GM19324 (cell line): ENCODE data around the gene HCK.
"Not testable (repeated sequence)": the region's sequence is repeated elsewhere in the genome, so short reads cannot be mapped to it uniquely, and the experiment has no call there.

Experiments used
- ATAC-seq: cut with Tn5 transposase; IDR thresholded peaks from one replicate; pipeline ENCODE4 v1.9.1; 2021; ENCODE audit warnings: mild to moderate bottlenecking, moderate library complexity; ENCODE audit not compliant: unreplicated experiment, low FRiP score

The HCK gene

DNA sequence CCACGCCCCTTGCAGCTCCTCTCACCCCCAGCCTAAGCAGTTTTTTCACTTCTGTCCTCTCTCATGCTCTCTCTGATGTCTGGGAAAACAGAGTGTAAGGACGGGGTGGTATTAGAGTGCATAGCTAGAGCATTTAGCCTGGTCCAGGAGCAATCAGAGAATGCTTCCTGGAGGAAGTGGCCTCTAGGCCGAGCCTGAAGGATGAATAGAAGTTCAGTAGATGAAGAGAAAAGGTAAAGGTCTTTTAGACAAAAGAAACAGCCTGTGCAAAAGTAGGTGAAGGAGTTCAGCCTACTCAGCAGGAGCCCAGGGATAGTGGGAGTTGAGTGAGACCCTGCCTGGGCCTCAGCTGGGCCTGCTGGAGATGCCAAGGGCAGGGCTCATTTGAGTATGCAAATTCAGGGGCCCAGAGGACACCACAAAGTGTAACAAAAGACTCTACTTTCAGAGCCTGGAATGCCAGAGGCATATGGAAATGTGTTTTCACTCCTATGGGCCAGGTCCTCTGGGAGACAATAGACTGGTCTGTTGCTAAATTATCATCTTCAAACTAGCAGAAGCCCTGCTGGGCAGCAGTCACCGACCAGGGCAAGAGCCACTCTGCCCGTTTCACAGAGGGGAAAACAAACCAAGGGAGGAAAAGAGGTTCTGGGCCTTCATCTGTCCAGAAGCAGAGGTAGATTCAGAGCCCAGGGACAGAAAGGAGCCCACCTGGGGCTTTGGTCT is 37.8 kb downstream of the HCK start:
- no peak for ATAC-seq

DNA sequence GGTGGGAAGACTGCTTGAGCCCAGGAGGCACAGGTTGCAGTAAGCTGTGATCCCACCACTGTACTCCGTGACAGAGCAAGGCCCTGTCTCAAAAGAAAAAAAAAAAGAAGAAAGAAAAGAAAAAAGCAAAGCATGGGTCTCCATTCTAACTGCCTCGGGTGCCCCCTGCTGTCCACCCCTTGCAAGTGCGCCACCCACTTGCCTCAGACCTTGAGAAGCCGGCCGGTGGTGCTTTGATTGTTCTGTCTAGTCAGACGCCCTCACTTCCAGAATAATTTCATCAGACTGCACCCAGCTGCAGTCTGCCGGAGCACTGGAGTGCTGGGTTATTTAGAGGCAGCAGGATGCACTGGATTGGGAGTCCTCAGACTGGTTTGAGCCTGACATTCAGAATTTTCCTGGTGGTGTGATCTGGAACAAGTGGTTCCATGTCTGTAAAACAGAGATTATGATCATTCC is 39.9 kb downstream of the HCK start:
- ATAC-seq: no peak

DNA sequence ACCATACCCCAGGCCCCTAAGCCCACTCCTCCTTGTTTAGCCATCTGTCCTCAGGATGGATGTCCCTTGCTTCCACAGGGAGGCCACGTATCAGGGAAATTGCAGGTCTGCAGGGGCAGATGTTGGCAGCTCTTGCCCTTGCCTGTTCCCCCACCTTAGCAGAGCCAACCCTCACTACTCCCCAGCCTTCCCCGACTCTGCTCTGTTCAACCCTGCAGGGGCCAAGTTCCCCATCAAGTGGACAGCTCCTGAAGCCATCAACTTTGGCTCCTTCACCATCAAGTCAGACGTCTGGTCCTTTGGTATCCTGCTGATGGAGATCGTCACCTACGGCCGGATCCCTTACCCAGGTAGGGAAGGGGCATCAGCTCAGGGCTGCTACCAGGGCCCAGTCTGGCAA is 46.7 kb downstream of the HCK start:
- ATAC-seq: no peak

DNA sequence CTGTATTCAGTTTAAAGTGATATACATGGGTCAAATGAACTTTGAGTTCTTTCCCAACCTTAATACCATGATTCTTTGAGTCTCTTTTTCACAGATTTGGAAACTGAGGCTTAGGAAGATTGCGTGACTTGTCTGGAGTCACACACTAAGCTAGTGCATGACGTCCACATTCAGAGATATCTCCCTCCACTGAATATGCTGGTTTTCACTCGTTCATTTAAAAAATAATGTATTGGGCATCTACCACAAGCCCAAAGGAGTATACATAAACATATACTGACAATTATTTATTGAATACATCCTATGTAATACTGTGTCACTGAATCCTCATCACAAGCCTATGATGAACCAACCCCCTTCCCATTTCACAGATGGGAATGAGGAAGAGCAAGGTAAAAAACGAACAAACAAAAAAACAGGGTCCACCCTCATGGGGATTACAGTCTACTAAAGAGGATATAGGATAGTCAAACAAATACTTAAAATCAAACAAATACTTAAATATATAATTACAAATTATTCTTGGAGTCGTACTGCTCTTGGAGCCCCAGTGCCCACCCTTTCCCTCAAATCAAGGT is 56.9 kb downstream of the HCK start:
- no peak for ATAC-seq

DNA sequence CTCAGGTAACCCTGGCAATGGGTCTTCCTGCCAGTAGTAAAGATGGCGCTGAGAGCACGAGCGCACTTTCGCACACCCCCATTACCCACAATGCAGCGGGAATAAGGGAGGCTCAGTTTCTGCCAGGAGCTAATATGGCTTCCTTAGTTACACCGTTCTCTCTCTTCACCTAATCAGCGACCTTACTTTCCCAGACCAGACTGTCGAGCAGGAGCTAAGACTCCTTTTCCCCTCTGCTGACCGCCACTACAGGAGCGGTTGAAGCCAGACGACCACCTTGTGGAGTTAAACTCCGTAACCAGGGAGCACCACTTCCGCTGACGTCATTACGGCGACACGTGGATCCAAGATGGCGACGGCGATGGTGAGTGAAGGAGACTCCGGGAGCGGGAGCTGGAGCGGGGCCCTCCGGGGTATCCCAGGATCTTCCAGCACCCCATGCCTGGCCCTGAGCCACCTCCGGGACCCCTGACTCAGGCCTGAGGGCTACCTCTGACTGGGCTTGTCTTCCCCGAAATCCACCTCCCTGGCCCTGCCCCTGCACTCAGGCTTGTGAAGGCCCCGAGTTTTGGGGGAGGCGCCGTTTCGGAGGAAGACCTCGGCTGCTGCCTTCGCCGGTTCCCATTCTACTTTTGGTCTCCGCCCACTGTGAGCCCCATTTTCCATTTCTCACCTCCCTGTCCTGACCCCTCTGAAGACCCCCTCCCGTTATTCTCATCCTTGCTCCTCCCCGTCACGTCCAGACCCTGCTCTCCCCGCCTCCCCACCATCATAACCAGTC is 57.5 kb downstream of the HCK start, which contains the start of gene TM9SF4:
Gene TM9SF4 (plus strand): TSS at position 323 of the 781 bp plus-strand sequence. CDS start 27 bp downstream, at position 350.
- ATAC-seq: peak; percentile 84

DNA sequence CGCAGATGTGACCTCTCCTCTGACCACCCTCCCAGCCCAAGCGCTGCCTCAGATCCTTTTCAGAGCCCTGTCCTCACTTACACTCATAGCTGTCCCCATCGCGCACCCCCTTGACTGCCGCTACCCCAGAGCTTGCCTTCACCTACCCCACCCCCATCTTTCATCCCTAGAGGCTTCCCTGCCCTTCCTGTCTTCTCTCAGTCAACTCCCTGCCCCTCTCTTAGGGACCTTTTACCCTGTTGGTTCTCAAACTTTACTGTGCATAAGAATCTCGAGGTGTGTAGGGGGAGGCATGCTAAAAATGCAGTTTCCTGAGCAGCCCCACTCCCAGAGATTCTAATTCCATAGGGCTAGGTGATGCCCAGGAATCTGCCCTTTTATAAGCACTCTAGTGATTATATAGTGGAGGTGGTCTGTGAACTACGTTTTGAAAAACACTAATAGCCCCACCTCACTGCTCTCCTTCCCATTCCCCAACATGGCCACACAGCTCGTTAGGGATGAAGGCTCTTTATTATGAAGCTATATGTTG is 58.2 kb downstream of the HCK start:
- peak; percentile 6 for ATAC-seq

DNA sequence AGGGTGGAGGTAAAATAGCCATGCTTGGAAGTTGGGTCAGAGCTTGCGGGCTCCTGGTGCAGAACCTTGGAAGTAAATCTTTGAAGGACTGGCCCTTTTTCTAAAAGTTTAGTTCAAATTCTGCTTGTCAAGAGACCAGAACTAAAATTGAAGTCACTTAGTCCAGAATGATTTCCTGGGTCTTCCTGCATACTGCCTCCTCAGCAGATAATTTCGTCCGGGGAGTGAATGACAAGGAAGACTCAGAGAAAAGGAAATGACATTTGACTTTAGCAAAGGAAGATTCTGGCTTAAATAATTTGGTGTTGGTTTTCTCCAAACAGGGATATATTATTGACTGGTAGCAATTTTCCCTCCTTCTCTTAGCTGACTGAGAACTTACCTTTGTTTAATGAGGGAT is 58.7 kb downstream of the HCK start:
- no peak for ATAC-seq

DNA sequence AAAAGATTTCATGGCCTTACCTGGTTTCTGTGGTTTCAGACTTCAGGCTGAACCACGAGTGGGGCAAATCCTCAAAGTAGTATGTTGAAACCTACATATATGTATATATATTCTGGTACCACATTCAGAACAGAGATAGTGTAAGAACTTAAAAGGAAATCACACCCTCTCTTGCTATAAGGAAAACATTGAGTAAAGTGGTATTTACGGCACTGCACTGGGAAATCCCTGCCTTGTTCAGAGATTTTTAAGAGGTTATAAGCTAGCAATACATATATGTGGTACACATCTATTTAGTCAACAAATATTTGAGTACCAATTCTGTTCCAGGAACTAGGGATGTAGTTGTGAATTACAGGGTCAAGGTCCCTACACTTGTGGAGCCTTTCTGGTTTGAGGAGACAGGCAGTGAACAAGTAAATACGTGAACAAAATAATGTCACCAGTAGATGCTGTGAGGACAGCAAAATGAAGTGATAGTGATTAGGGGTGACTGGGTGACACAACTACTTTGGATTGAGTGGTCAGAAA is 59.2 kb downstream of the HCK start:
- ATAC-seq: no peak

DNA sequence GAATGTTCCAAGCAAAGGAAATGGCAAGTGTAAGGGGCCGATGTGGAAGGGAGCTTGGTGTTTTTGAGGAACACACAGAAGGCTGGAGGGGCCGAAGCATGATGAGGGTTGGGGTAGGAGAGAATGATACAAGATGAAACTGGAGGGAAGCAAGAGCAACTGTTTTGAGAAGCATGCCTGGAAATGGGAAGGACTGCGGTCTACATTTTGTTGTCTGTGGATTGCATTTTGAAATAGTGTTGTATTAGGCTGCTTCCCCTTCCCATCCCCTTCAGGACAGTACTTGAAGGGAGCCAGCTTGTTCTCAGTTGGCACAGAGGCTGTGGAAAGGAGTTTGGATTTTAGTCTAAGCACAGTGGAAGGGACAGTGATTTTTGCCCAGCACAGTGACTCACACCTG is 59.7 kb downstream of the HCK start:
- no peak for ATAC-seq

DNA sequence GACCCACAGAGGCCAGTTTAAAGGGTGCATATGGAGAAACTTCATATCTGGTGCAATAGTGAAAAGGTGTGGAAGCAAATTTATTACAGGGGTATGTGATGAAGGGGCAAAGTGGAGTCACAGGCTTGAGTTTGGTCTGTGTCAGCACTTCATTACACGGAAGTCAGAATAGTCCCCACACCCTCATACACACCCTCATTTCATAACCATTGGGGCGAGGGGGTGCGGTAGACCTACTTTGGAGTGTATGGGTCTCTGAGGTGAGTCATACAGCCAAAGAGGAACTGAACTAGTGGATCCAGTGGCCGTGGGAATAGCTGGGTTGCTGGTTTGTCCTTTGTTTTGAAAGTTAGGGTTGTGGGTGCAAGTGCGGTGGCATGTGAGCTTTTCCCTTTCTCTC is 60.8 kb downstream of the HCK start:
- no peak for ATAC-seq

DNA sequence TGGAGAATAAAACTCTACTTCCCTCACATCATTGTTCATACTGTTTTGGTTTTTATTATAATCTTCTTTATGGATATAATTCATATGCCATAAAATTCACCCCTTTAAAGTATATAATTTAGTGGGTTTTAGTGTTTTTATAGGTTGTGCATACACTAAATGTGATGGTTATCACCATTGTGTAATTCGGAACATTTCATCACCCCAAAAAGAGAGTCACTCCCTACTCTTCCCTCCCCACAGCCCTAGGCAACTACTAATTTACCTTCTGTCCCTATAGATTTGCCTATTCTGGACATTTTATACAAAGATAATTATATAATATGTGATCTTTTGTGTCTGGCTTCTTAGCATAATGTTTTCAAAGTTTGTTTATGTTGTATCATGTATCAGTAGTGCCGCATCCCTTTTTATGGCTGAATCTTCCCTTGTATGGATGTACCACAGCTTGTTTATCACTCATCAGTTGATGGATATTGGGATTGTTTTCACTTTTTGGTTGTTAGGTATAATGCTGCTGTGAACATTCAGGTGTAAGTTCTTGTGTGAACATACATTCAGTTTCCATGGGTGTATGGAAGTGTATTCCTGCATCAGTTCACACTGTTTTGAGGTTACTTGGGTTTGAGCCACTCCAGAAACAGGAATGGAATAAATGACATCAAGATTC is 61.7 kb downstream of the HCK start:
- no peak for ATAC-seq

DNA sequence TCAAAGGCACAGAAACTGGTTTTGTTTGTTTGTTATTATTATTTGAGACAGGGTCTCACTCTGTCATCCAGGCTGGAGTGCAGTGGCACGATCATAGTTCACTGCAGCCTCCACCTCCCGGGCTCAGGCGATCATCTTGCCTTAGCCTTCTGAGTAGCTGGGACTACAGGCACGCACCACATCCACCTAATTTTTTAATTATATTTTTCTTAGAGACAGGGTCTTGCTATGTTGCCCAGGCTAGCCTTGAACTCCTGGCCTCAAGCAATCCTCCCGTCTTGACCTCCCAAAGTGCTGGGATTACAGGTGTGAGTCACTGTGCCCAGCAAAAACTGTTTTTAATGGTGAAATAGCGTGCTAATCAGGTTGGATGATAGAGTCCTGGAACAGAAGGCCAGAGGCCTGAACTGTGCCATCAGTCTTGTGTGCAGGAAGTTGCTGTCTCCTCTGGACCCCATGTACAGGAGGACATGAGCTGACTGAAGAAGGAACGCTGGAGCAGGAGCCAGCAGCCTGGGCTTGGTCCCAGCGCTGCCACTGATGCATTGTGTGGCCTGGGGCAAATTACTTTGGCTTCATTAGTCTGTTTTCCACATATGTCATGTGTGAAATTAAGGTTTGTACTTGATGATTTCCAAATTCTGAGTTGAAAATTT is 62.4 kb downstream of the HCK start:
- ATAC-seq: no peak

DNA sequence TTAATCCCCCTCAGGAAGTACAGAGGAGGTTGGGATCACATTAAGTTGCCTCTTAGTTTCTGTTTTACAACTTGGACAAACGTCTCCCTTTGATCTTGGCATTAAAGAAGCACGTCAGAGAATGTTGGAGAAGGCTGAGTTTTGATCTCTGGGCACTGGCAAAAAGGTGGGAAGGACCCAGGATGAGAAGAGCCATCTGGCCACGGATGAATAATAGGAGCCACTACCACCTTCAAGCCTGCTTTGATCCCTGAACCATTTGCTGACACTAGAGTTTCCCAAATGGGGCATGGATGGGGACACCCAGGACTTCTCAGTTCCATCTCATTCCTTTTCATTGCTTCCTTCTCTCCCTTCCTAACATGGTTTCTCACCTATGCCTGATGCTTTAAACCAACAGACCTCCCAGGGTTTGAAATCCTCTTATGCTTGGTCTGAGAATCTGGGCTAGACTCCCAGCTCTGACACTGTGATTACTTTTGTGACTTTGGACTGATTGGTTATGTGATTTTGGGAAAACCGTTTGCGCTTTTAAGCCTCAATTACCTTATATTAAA is 63.2 kb downstream of the HCK start:
- no peak for ATAC-seq

DNA sequence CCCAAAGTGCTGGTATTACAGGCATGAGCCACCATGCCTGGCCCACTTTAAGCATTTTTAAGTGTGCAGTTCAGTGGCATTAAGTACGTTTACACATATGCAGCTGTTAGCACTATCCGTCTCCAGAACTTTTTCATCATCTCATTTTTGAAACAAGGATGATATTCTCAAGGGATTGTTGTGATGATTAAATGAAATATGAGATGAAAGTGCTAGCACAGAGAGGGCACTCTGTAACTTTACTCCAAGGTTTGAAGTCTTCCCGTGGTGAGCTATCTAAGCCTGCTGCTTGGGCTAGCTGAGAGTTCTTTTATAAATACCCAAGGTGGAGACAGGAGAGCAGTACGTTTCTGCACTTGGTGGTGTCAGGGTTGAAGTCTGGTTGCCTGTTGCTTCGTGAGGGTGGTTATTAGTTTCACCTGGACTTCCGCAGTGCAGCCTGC is 64.1 kb downstream of the HCK start:
- no peak for ATAC-seq

DNA sequence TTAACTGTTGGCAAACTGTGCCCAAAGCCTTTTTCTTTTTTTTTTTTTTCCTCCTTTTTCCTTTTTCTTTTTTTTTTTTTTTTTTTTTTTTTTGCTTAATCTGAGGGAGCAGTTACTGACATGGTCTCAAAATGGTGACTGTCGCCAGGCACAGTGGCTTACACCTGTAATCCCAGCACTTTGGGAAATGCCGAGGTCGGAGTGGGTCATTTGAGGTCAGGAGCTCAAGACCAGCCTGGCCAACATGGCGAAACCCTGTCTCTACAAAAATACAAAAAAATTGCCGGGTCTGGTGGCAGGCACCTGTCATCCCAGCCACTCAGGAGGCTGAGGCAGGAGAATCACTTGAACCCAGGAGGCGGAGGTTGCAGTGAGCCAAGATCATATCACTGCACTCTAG is 64.8 kb downstream of the HCK start:
- ATAC-seq: not testable (repeated sequence)

DNA sequence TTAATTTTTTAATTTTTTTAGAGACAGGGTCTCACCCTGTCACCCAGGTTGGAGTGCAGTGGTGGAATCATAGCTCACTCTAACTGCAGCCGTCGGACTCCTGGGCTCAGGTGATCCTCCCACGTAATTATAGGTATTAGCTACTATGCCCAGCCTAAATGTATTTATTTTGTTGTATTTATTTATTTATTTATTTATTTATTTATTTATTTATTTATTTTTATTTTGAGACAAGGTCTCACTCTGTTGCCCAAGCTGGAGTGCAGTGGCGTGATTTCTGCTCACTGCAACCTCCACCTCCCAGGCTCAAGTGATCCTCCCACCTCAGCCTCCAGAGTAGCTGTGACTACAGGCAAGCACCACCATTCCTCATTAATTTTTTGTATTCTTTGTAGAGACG is 66.4 kb downstream of the HCK start:
- not testable (repeated sequence) for ATAC-seq

DNA sequence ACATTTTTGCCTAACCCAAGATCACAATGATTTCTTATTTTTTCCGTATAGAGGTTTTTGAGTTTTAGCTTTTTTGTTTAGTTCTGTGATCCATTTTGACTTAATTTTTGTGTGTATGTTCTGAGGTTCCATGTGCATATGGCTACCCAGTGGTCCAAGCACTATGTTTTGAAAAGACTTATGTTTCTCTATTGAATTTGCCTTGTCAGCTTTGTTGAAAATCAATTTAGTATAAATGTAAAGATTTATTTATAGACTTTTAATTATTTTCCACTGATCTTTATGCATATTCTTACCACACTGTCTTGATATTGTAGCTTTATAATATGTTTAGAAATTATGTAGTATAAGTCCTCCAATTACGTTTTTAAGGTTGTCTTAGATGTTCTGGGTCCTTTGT is 67.7 kb downstream of the HCK start:
- no peak for ATAC-seq

DNA sequence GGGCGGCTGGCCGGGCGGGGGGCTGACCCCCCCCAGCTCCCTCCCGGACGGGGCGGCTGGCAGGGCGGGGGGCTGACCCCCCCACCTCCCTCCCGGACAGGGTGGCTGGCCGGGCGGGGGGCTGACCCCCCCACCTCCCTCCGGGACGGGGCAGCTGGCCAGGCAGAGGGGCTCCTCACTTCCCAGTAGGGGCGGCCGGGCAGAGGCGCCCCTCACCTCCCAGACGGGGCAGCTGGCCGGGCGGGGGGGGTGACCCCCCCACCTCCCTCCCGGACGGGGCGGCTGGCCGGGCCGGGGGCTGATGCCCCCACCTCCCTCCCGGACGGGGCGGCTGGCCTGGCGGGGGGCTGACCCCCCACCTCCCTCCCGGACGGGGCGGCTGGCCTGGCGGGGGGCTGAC is 69.9 kb downstream of the HCK start:
- not testable (repeated sequence) for ATAC-seq

DNA sequence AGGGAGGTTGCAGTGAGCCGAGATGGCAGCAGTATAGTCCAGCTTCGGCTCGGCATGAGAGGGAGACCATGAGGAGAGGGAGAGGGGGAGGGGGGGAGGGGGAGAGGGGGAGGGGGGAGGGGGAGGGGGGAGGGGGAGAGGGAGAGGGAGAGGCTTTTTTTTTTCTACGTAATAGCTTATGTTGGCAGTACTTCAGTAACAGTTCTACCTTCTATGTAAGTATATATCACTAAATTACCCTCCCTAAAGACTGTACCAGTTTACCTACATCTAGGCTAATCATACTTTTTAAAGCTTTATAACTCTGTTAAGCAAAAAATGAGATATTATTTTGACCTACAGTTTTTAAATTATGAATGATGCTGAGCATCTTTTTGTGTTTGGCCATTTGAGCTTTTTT is 71.0 kb downstream of the HCK start:
- no peak for ATAC-seq
